Small intestine (tissue), 7 donors: ENCODE measurements around the gene RFXAP. TPM values are rescaled to one million over a fixed set of nuclear protein-coding genes. Genes with fewer than 3 reads are reported as not detected.

Experiments
- DNase-seq, 2 donors: peaks; one replicate each; pipeline versions ENCODE4 v3.0.0 to v3.0.0-alpha.2; 2013
- FAIRE-seq: peaks from 2 replicates; lab custom pipeline; 2012; peaks lifted over from hg19 to GRCh38; lab: Jason Lieb, UNC
- H3K27ac ChIP-seq, 3 donors: one replicate each; pipeline ENCODE4 v1.5.1; 2013; ENCODE audit warnings: low read length in 2 of 3, mild to moderate bottlenecking in 2 of 3, control low read depth in 1 of 3, inconsistent platforms in 1 of 3, low read depth in 1 of 3, moderate library complexity in 1 of 3
- H3K27me3 ChIP-seq, 3 donors: one replicate each; pipeline ENCODE4 v1.6.1; 2013; ENCODE audit warnings: low read length in 3 of 3, inconsistent platforms in 1 of 3; ENCODE audit not compliant: control insufficient read depth in 3 of 3, insufficient read depth in 3 of 3
- H3K36me3 ChIP-seq, 3 donors: one replicate each; pipeline ENCODE4 v1.6.1; 2013; ENCODE audit warnings: low read length in 3 of 3, inconsistent platforms in 1 of 3, low read depth in 1 of 3, mild to moderate bottlenecking in 1 of 3, moderate library complexity in 1 of 3; ENCODE audit not compliant: control insufficient read depth in 3 of 3, insufficient read depth in 2 of 3
- H3K4me1 ChIP-seq, 3 donors: one replicate each; pipeline ENCODE4 v1.6.1; 2013; ENCODE audit warnings: low read length in 2 of 3, inconsistent platforms in 1 of 3, low read depth in 1 of 3, mild to moderate bottlenecking in 1 of 3, moderate library complexity in 1 of 3; ENCODE audit not compliant: control insufficient read depth in 3 of 3, insufficient read depth in 2 of 3
- H3K4me3 ChIP-seq, 3 donors: one replicate each; pipeline ENCODE4 v1.5.1; 2013; ENCODE audit warnings: low read length in 3 of 3, control low read depth in 1 of 3, inconsistent platforms in 1 of 3, low read depth in 1 of 3, mild to moderate bottlenecking in 1 of 3, moderate library complexity in 1 of 3
- H3K9me3 ChIP-seq, 2 donors: one replicate each; pipeline ENCODE4 v1.6.1; 2013; ENCODE audit warnings: low read depth in 1 of 2, low read length in 1 of 2; ENCODE audit not compliant: control insufficient read depth in 2 of 2, insufficient read depth in 1 of 2
- WGBS, 3 donors: extraction: QIAGEN DNeasy Blood & Tissue Kit; methylation state at CpG; one replicate each; pipeline ENCODE4 v1.1.7; 2013; 5-methylcytosine and 5-hydroxymethylcytosine counted together
- polyA plus RNA-seq, 4 donors: library from polyadenylated mRNA; stranded (reverse) in 3 of 4; unstranded in 1 of 4; fragments of 200-250 nt in 3 of 4; fragments of 120-200 nt in 1 of 4; gene quantifications; one replicate each; pipeline versions ENCODE4 v1.2.1 to v1.2.3, GENCODE V29; 2013
- donor health status: healthy with polysubstance abuse.
- donor health status: control.
- donor health status: control.
- donor health status: Bipolar disorder and iron deficiency.
- donor health status: healthy.

RFXAP gene
- polyA plus RNA-seq, 4 donors = 0.81 to 6.2 (median 3.0) TPM

DNA sequence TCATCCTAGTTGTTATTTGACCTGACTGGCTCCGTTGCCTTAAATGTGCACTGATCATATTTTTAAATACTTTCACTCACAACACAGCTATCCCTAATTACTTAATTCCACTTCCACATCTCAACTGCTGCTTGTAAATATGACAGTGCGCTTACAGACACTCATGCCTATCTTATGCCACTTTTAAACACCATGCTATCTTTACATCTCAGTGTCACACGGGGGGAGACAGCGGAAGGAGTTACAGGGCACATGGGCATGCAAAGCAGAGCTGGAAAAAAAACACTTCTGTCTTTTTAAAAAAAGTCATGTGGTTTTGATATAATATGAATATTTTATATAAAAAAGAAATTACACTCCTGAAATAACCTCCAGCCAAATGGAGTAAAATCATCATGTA lies 56.9 kb downstream of the RFXAP start:
- no peaks in the 10 kb centered on the region for H3K27me3 ChIP-seq
- 74 to 81% (median 81%) methylated on average over 4 of the region's 4 CpGs for WGBS, 3 donors
- FAIRE-seq = no peak
- H3K36me3 ChIP-seq = peaks cover 0 to 8% (median 0%) of the 10 kb centered on the region in 3 donors
- no peak for DNase-seq
- no peaks in the 10 kb centered on the region for H3K9me3 ChIP-seq
- H3K27ac ChIP-seq = no peak overlapping the region
- no peak overlapping the region for H3K4me3 ChIP-seq
- no peaks in the 10 kb centered on the region for H3K4me1 ChIP-seq

Other genes with a start within 250 kb of the RFXAP start
- gene SERTM1, start 145.2 kb upstream of the RFXAP start, polyA plus RNA-seq = under 1 TPM in 2 of 4 donors, not detected in 2; 0.01 to 0.10 TPM
- 1 to 10 TPM in 2 of 4 donors, under 1 TPM in 2; 0.45 to 7.1 (median 2.1) TPM for gene SMAD9, start 101.0 kb downstream of the RFXAP start, polyA plus RNA-seq
- 10 to 100 TPM; 20.4 to 74.0 (median 40.6) TPM for gene ALG5, start 180.1 kb downstream of the RFXAP start, polyA plus RNA-seq
- 10 to 100 TPM; 29.2 to 54.2 (median 45.3) TPM for gene EXOSC8, start 181.6 kb downstream of the RFXAP start, polyA plus RNA-seq
- gene SUPT20H, start 240.5 kb downstream of the RFXAP start, polyA plus RNA-seq = 10 to 100 TPM; 20.0 to 64.1 (median 20.4) TPM